GM18867 (cell line): ENCODE data around the gene CTXN3.
A peak's percentile ranks its signal among the peaks of the same experiment; 100 is the strongest.
"Not testable (repeated sequence)": the region's sequence is repeated elsewhere in the genome, so short reads cannot be mapped to it uniquely, and the experiment has no call there.

ENCODE experiments used
- ATAC-seq: cut with Tn5 transposase; IDR thresholded peaks from one replicate; pipeline ENCODE4 v1.9.1; 2021; ENCODE audit warnings: mild to moderate bottlenecking, moderate library complexity; ENCODE audit not compliant: unreplicated experiment

The CTXN3 gene

GRCh38 chr5:127650022-127650421 is 1.1 kb downstream of the CTXN3 start:
- ATAC-seq, result no peak

- ATAC-seq, result no peak
Measured at GRCh38 chr5:127650649-127651048, 1.8 kb downstream of the CTXN3 start.

DNA sequence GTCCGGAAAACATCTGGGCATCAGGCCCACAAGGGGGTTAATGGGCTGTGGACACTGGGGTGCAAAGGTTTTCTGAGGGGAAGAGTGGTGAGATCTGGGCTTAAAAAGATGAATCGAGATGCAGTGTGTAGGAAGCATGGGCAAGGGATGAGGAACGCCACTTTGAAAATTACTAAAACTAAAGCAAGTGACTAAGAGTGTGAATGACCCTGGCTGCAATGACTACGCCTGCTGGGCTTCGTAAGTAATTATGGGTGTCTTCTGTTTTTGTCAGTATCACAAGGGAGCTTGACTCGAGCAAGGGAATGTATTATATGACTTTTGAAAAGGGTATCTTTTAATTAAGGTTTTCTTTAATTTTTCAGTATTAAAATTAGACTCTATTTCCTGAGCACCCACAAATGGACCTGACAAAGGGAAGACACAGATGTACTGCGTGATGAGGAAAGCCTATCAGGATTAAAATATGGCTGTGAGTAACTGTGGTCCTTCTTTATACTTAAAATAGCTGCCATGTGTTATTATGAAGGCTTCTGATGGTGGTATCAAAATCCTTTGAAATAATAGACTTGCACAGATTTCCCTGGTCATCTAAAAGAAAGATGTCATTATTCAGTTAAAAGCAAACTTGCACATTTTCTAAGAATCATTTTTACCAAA is 4.2 kb downstream of the CTXN3 start:
- ATAC-seq, result peak; percentile 67

GRCh38 chr5:127656825-127657224 is 7.9 kb downstream of the CTXN3 start:
- ATAC-seq, result no peak

- no peak for ATAC-seq
Measured at GRCh38 chr5:127660047-127660733, 11.3 kb downstream of the CTXN3 start.

- ATAC-seq, result no peak
Measured at GRCh38 chr5:127664093-127664492, 15.2 kb downstream of the CTXN3 start.

GRCh38 chr5:127665641-127666040 is 16.8 kb downstream of the CTXN3 start:
- no peak for ATAC-seq

GRCh38 chr5:127666043-127666716 is 17.3 kb downstream of the CTXN3 start:
- ATAC-seq, result no peak

- ATAC-seq, result no peak
Measured at GRCh38 chr5:127667926-127668325, 19.0 kb downstream of the CTXN3 start.

GRCh38 chr5:127671218-127671617 is 22.3 kb downstream of the CTXN3 start:
- ATAC-seq, result no peak

DNA sequence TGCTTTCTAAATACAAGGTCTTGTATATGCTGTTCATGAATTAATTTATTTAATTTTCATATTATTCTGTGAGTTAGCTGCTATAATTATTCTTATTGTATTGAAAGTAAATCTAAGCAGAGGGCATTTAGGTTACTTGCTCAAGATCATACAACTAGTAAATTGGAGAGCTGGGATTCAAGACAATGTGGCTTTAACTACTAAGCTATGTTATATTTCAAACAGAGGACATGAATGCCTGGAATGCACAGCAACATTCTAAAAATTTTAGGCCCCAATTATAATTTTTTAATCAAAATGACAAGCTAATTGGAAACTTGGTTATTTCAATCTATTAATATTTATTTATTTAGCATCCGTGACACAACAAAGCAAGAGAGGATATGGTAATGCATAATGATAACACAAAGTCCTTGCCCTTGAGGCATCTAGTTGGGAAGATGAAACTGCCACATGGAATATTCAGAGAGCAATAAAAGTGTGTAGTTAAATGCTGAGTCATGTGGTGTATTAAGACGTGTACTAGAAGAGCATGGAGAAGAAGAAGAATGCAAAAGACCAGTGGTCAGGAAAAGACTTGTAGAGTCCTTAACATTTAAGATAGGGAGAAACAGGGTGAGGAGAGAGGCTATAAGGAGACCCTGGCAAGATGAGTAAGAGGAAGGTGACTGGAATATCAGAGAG is 24.4 kb downstream of the CTXN3 start:
- no peak for ATAC-seq

DNA sequence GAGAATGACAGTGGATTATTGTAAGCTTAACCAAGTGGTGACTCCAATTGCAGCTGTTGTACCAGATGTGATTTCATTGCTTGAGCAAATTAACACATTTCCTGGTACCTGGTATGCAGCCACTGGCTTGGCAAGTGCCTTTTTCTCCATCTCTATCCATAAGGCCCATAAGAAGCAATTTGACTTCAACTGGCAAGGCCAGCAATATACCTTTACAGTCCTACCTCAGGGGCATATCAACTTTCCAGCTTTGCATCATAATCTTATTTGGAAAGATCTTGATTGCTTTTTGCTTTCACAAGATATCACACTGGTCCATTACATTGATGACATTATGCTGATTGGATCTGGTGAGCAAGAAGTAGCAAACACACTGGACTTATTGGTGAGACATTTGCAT is 28.1 kb downstream of the CTXN3 start:
- ATAC-seq, result not testable (repeated sequence)

GRCh38 chr5:127679691-127680330 is 30.9 kb downstream of the CTXN3 start:
- not testable (repeated sequence) for ATAC-seq

DNA sequence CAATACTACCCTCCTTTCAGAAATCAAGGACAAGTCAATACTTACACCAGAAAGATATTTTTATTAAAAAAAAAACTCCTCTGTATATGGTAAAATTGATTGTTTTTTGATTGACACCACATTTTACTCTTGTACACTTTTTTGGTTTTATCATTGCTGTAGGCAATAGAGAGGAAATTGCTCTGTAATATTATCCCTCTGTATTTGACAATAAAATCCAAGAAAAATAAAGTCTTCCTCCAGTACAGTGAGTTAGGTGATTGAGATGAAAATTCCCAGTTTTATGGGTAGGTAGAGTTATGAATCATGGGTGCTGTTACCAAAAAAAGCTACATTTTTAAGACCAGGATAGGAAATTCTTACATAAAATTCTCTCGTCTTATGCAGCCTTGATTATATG is 31.7 kb downstream of the CTXN3 start:
- ATAC-seq, result no peak

DNA sequence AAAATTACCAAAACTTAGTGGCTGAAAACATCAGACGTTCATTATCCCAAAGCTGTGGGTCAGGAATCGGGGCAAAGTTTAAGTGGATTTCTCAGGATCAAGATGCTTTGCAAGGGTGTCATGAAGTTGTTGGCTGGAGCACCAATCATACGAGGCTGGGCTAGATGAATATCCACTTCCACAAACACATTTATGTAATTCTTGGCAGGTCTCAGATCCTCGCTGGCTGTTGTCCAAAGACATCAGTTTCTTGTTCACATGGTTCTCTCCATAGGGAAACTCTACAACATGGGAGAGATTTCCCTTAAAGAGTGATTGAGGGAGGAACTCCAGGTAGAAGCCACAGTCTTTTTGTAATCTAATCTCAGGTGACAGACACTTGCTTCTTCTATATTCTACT is 34.1 kb downstream of the CTXN3 start:
- no peak for ATAC-seq

GRCh38 chr5:127684726-127685467 is 36.0 kb downstream of the CTXN3 start:
- ATAC-seq, result no peak

GRCh38 chr5:127685662-127686061 is 36.8 kb downstream of the CTXN3 start:
- ATAC-seq, result no peak

GRCh38 chr5:127686424-127686823 is 37.5 kb downstream of the CTXN3 start:
- ATAC-seq, result no peak

DNA sequence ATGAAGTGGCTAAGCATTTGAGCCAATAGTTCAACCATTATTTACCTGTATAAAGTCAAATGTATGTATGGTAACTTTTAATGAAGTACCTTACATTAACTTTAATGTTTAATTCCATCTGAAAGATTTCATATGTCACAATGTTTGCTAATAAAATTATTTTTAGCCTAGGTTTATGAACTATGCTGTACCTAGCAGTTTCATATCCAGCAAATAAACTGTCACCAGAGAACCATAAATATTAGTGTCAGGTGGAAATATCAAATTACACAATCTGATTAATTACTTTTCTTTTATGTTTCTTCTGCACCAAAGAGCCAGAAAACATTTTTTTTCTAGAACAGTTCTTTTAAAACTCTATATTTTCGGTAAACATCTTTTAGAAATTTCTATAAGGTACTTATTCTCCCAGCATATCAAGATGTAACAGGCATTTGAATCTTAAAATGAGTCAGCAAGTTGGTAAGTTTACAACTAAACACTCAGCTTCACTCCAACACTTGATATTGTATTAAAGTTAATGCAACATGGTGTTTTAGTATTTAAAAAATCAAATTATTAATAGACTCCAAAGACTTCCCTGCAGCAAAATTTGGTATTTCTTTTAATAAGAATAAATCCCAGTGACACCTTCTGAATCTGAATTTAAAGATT is 45.8 kb downstream of the CTXN3 start:
- ATAC-seq, result no peak

DNA sequence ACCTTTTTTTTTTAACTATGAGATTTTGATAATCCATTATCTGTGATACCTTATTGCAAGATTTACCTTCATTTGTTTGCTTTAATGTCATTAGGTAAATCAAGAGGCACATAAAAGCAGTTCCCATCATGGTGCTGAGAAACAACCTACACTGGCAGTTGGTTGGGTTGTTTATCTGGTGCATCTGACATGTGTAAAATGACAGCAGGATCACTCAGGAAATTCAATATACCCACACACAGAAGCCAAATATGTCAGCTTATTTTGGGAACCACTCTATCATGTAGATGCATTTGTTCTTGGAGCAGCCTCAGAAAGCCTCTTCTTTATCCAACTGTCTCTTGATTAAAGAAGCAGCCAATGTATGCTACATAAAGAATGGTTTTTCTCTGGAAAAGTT is 46.5 kb downstream of the CTXN3 start:
- no peak for ATAC-seq
